Stimulated activated memory B cell treated with anti-CD40 and anti-IgM and Interleukin-4, amounts not matched to agents 10 μg/mL and 1 μg/mL and 100 μg/mL, for 72 hours (primary cell): ENCODE data around the gene TCAF1.
"Not testable (repeated sequence)": the region's sequence is repeated elsewhere in the genome, so short reads cannot be mapped to it uniquely, and the experiment has no call there.

Experiments used
- ATAC-seq: fragments of 150-1000 bp; cut with Tn5 transposase; 2 replicates; pipeline ENCODE4 v1.10.0; 2021
- H3K27ac Mint-ChIP-seq: one replicate; pipeline ENCODE4 v1.8.0; 2022; ENCODE audit warnings: mild to moderate bottlenecking, mixed read lengths
- H3K27me3 Mint-ChIP-seq: one replicate; pipeline ENCODE4 v1.8.0; 2022; ENCODE audit warnings: mixed read lengths
- H3K36me3 Mint-ChIP-seq: one replicate; pipeline ENCODE4 v1.8.0; 2022; ENCODE audit warnings: mixed read lengths
- H3K4me1 Mint-ChIP-seq: one replicate; pipeline ENCODE4 v1.8.0; 2022; ENCODE audit warnings: mixed read lengths
- H3K4me3 Mint-ChIP-seq: one replicate; pipeline ENCODE4 v1.8.0; 2022; ENCODE audit warnings: mild to moderate bottlenecking, moderate library complexity, mixed read lengths
- H3K9me3 Mint-ChIP-seq: one replicate; pipeline ENCODE4 v1.8.0; 2022; ENCODE audit warnings: mixed read lengths

Gene TCAF1

GRCh38 chr7:143886826-143887477 is 15.0 kb downstream of the TCAF1 start:
- Mint-ChIP-seq H3K27ac (no peak overlapping the region), H3K4me1 (peaks cover 38% of the 10 kb centered on the region), H3K4me3 (no peak overlapping the region), H3K36me3 (peaks cover 37% of the 10 kb centered on the region), H3K27me3 (peaks cover 59% of the 10 kb centered on the region), H3K9me3 (peaks cover 4% of the 10 kb centered on the region)
- no peak for ATAC-seq

GRCh38 chr7:143885951-143886350 is 16.0 kb downstream of the TCAF1 start:
- Mint-ChIP-seq H3K27me3 (peaks cover 59% of the 10 kb centered on the region), H3K27ac (no peak overlapping the region), H3K9me3 (no peaks in the 10 kb centered on the region), H3K4me1 (peaks cover 38% of the 10 kb centered on the region), H3K4me3 (no peak overlapping the region), H3K36me3 (peaks cover 30% of the 10 kb centered on the region)
- no peak for ATAC-seq

- Mint-ChIP-seq H3K4me1 (peaks cover 38% of the 10 kb centered on the region), H3K4me3 (peak overlapping the region; percentile 40), H3K27me3 (peaks cover 59% of the 10 kb centered on the region), H3K36me3 (peaks cover 24% of the 10 kb centered on the region), H3K27ac (no peak overlapping the region), H3K9me3 (no peaks in the 10 kb centered on the region)
- no peak for ATAC-seq
These were observed 16.9 kb downstream of the TCAF1 start for GRCh38 chr7:143884969-143885559.

GRCh38 chr7:143884241-143884968 is 17.6 kb downstream of the TCAF1 start:
- no peak for ATAC-seq
- peaks cover 59% of the 10 kb centered on the region for H3K27me3 Mint-ChIP-seq
- H3K4me3 Mint-ChIP-seq: no peak overlapping the region

GRCh38 chr7:143882604-143883078 is 19.3 kb downstream of the TCAF1 start:
- H3K4me1 Mint-ChIP-seq: peaks cover 38% of the 10 kb centered on the region
- peak overlapping the region; percentile 58 for H3K4me3 Mint-ChIP-seq
- peak; percentile 41 for ATAC-seq
- peaks cover 56% of the 10 kb centered on the region for H3K27me3 Mint-ChIP-seq
- H3K27ac Mint-ChIP-seq: no peak overlapping the region
- no peaks in the 10 kb centered on the region for H3K9me3 Mint-ChIP-seq
- H3K36me3 Mint-ChIP-seq: peaks cover 6% of the 10 kb centered on the region

More at GRCh38 chr7:143884241-143884968, 17.6 kb downstream of the TCAF1 start:
- no peak overlapping the region for H3K27ac Mint-ChIP-seq
- no peaks in the 10 kb centered on the region for H3K9me3 Mint-ChIP-seq
- H3K36me3 Mint-ChIP-seq: peaks cover 19% of the 10 kb centered on the region
- peaks cover 38% of the 10 kb centered on the region for H3K4me1 Mint-ChIP-seq

GRCh38 chr7:143882020-143882603 is 19.9 kb downstream of the TCAF1 start:
- peaks cover 6% of the 10 kb centered on the region for H3K36me3 Mint-ChIP-seq
- peaks cover 37% of the 10 kb centered on the region for H3K4me1 Mint-ChIP-seq
- H3K4me3 Mint-ChIP-seq: no peak overlapping the region
- H3K27me3 Mint-ChIP-seq: peaks cover 51% of the 10 kb centered on the region
- no peaks in the 10 kb centered on the region for H3K9me3 Mint-ChIP-seq
- ATAC-seq: peak; percentile 41
- H3K27ac Mint-ChIP-seq: no peak overlapping the region

- Mint-ChIP-seq H3K4me1 (peaks cover 16% of the 10 kb centered on the region), H3K4me3 (no peak overlapping the region), H3K27me3 (peaks cover 18% of the 10 kb centered on the region), H3K9me3 (no peaks in the 10 kb centered on the region), H3K27ac (no peak overlapping the region), H3K36me3 (peaks cover 27% of the 10 kb centered on the region)
- no peak for ATAC-seq
These were observed 23.1 kb downstream of the TCAF1 start for GRCh38 chr7:143878884-143879283.

- peaks cover 1% of the 10 kb centered on the region for H3K4me1 Mint-ChIP-seq
- H3K27me3 Mint-ChIP-seq: peaks cover under 1% of the 10 kb centered on the region
- no peaks in the 10 kb centered on the region for H3K9me3 Mint-ChIP-seq
- peaks cover 27% of the 10 kb centered on the region for H3K36me3 Mint-ChIP-seq
- H3K27ac Mint-ChIP-seq: no peak overlapping the region
- H3K4me3 Mint-ChIP-seq: no peak overlapping the region
- ATAC-seq: no peak
These were observed 24.9 kb downstream of the TCAF1 start for GRCh38 chr7:143877098-143877497.

GRCh38 chr7:143876218-143876617 is 25.8 kb downstream of the TCAF1 start:
- no peak overlapping the region for H3K4me3 Mint-ChIP-seq
- no peaks in the 10 kb centered on the region for H3K9me3 Mint-ChIP-seq
- H3K36me3 Mint-ChIP-seq: peaks cover 27% of the 10 kb centered on the region
- H3K27me3 Mint-ChIP-seq: no peaks in the 10 kb centered on the region
- H3K27ac Mint-ChIP-seq: no peak overlapping the region
- ATAC-seq: no peak
- no peaks in the 10 kb centered on the region for H3K4me1 Mint-ChIP-seq

- not testable (repeated sequence) for H3K4me3 Mint-ChIP-seq
These were observed 28.7 kb downstream of the TCAF1 start for GRCh38 chr7:143873242-143873641.

GRCh38 chr7:143871534-143871933 is 30.4 kb downstream of the TCAF1 start:
- H3K4me3 Mint-ChIP-seq, H3K27ac Mint-ChIP-seq, ATAC-seq, H3K27me3 Mint-ChIP-seq, H3K4me1 Mint-ChIP-seq, H3K9me3 Mint-ChIP-seq: not testable (repeated sequence)
- peaks cover 19% of the 10 kb centered on the region for H3K36me3 Mint-ChIP-seq

More at GRCh38 chr7:143873242-143873641, 28.7 kb downstream of the TCAF1 start:
- peaks cover 27% of the 10 kb centered on the region for H3K36me3 Mint-ChIP-seq
- not testable (repeated sequence) for ATAC-seq, H3K27me3 Mint-ChIP-seq, H3K4me1 Mint-ChIP-seq, H3K27ac Mint-ChIP-seq, H3K9me3 Mint-ChIP-seq

GRCh38 chr7:143857994-143858393 is 44.0 kb downstream of the TCAF1 start:
- not testable (repeated sequence) for H3K9me3 Mint-ChIP-seq, ATAC-seq, H3K36me3 Mint-ChIP-seq, H3K4me3 Mint-ChIP-seq, H3K4me1 Mint-ChIP-seq, H3K27ac Mint-ChIP-seq, H3K27me3 Mint-ChIP-seq

GRCh38 chr7:143855443-143855842 is 46.5 kb downstream of the TCAF1 start:
- H3K4me1 Mint-ChIP-seq, H3K36me3 Mint-ChIP-seq, ATAC-seq, H3K4me3 Mint-ChIP-seq, H3K27ac Mint-ChIP-seq, H3K9me3 Mint-ChIP-seq, H3K27me3 Mint-ChIP-seq: not testable (repeated sequence)

GRCh38 chr7:143850682-143851081 is 51.3 kb downstream of the TCAF1 start:
- no peak overlapping the region for H3K4me3 Mint-ChIP-seq
- no peak overlapping the region for H3K27ac Mint-ChIP-seq
- H3K4me1 Mint-ChIP-seq: no peaks in the 10 kb centered on the region
- H3K36me3 Mint-ChIP-seq: no peaks in the 10 kb centered on the region
- H3K9me3 Mint-ChIP-seq: no peaks in the 10 kb centered on the region
- no peaks in the 10 kb centered on the region for H3K27me3 Mint-ChIP-seq
- no peak for ATAC-seq

- H3K27ac Mint-ChIP-seq: no peak overlapping the region
- no peaks in the 10 kb centered on the region for H3K4me1 Mint-ChIP-seq
- peaks cover 7% of the 10 kb centered on the region for H3K36me3 Mint-ChIP-seq
- H3K9me3 Mint-ChIP-seq: no peaks in the 10 kb centered on the region
- H3K27me3 Mint-ChIP-seq: no peaks in the 10 kb centered on the region
- no peak for ATAC-seq
- H3K4me3 Mint-ChIP-seq: no peak overlapping the region
These were observed 52.0 kb downstream of the TCAF1 start for GRCh38 chr7:143849785-143850479.
